SKM-1 treated with dmso at 0.1 percent for 144 hours (cell line): ENCODE measurements around the gene EDNRB.
"Not testable (repeated sequence)": the region's sequence is repeated elsewhere in the genome, so short reads cannot be mapped to it uniquely, and the experiment has no call there.

Source experiments
- DNase-seq: peaks from one replicate; lab custom pipeline; 2025; ENCODE audit not compliant: unreplicated experiment; lab: John Stamatoyannopoulos, UW

Gene EDNRB

DNA sequence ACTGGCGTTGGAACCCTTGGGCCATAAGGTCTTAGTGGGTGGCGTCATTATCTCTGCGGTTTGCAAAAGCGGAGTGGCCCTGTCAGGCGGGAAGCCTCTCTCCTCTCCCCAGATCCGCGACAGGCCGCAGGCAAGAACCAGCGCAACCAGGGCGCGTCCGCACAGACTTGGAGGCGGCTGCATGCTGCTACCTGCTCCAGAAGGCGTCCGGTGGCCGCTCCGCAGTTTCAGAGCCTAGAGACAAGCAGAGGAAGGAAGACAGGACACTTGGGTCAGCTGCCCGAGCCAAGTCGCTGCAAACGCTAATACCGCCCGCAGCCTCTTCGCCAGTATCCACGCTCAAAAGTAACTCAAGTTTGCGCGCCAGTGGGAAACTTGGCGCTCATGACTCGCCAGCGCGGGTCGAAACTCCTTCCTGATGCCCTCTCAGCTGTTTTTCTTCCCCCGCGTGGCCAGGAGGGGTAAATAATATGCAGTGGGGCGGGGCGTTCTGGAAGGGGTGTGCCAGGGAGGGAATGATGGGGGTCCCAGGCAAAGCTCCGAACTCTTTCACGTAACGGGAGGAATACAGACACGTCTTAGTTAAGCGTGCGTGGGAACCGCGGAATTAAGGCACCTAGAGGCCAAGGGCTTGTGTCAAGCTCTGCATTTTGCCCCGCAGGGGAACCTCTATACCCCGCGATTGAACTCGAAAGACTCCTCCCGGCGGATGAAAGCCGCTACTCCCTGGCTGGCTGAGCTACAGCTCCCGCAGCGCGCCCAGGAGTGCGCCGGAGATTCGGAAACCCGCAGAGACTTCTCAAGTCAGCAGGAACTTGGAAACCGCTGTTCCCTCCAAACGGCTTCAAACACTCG lies at the start of gene EDNRB:
EDNRB (minus strand) TSS at position 441 of the 855 bp plus-strand sequence; CDS start at position 183, 258 bp downstream.
- peak; percentile 24 for DNase-seq

DNA sequence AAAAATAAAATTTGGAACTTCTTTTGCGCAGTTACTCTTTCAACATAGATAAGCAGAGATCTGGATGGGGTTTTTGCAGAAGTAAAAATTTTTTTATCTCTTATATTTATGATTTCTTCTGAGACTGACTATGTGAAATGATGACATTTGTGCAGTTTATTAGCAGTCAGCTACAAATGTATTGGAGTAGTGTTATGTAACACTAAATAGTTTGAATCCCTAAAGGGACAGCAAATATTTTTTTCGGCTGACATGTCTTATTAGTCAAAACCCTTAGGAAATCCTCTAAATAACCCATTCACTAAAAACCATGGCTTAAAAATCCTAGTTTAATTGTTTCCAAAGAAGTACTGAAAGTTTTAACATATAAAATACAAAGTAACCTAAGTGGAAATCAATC lies 48.0 kb upstream of the EDNRB start:
- no peak for DNase-seq

GRCh38 chr13:77952737-77953136 lies 34.1 kb upstream of the EDNRB start:
- DNase-seq = no peak

DNA sequence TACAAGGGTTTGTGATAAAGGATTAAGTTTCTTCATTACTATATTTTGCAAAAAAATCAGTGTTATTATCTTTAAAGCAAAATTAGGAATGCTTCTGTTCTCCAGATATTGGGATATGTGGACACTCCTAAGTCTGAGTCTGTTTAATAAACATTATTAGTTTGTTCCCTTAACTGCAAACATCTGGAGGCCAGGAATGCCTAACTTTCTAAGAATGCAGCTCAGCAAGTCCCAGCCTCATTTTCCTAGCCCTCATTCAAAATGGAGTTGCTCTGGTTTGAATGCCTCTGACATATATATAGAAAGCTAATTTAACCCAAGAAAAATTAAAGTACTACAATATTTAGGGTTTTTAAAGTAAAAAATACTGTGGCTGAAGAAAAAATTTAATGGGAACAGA lies 33.6 kb upstream of the EDNRB start:
- DNase-seq = no peak

- DNase-seq = no peak
Measured at GRCh38 chr13:77946522-77946921, 27.9 kb upstream of the EDNRB start.

DNA sequence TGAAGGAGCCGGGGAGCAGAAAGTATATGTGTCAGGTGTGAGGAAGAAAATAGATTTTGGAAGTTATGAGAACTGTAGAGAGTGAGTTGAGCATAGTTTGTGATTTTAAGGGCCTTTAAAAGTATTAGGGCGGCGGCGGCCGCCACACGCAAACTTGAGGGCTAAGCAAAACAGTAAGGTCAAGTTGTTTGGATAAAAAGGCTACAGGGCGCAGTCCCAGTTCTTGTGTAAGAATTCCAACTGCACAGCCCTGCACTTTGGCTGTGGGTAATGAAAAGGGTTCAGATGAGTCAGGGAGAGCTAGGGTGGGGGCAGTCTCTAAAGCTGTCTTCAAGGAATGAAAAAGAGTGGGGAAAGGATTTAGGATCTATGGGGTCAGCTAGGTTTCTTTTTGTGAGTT lies 16.4 kb upstream of the EDNRB start:
- not testable (repeated sequence) for DNase-seq

GRCh38 chr13:77930430-77930829 lies 11.8 kb upstream of the EDNRB start:
- no peak for DNase-seq

- no peak for DNase-seq
Measured at GRCh38 chr13:77928909-77929308, 10.3 kb upstream of the EDNRB start.

DNA sequence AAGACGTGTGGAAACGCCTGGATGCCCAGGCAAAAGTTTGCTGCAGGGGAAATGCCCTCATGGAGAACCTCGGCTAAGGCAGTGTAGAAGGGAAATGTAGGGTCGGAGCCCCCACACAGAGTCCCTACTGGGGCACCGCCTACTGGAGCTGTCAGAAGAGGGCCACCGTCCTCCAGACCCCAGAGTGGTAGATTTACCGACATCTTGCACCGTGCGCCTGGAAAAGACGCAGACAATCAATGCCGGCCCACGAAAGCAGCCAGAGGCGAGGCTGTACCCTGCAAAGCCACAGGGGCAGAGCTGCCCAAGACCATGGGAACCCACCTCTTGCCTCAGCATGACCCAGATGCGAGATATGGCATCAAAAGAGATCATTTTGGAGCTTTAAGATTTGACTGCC lies 7.0 kb upstream of the EDNRB start:
- no peak for DNase-seq

DNA sequence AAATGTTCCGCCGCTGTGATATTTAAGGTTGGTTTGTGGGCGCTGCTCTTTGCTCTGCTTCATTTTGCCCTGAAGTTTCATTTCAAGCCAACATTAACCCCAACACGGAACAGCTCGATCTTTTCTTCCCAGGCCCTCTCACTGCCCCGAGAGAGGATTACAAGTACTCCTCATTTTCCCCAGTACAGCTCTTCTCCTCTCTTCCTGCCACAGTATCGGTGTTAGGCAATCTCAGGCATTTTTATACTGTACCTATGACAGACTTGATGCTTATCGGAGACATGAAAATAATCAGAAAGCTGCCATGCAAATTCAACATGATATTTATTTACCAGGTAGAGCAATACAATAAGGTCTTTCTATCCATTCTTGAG lies 1.3 kb upstream of the EDNRB start:
- no peak for DNase-seq

DNA sequence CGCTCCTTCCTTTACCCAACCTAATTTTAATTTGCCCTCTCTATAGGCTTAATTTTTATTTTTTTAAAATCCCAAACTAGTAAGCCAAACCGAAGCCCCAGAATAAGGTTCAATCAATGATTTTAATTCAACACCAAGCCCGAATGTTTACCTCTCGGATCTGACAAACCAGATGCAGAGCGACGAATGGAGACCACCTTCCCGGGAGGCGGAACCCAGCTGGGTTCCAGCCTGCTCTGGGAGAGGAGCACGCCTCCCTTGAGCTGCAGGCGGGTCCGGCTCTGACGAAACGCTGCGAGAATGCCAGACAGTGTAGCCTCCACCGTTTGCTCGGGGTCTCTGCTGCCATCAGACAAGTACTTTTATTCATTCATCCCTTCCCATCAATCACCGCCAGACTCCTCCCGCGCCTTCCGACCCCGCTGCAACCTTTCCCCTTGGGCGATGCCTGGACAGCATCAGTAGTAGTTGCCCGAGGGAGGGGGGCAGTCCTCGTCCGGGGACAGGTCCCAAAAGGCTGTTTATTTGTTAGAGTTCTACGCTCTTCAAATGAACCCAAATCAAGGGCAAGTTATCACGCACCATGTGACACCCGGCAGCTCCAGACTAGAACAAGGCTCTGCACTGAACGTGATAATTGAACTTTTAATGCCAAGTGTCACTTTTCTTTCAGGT lies 752 bp upstream of the EDNRB start:
- DNase-seq = no peak

DNA sequence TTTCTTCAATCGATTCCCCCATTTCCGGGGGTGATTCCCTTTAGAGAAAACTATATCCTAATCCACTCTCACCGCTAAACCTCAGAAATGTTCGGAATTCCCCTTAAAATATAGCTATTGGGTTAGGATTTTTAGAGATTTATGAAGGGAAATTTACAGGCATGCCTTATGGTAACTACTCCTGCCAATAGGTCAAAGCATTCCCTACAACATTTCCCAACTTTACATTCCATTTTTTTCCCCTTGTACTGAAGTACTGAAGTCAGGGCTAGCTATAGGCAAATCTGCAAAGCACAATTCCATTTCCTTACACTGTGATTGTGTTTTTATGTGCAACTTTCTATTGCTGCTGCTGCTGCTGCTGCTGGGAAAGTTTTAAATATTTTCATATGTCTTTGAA lies 2.1 kb downstream of the EDNRB start:
- DNase-seq = no peak

- no peak for DNase-seq
Measured at GRCh38 chr13:77915686-77916085, 2.9 kb downstream of the EDNRB start.

- no peak for DNase-seq
Measured at GRCh38 chr13:77913003-77913402, 5.6 kb downstream of the EDNRB start.

- no peak for DNase-seq
Measured at GRCh38 chr13:77911751-77912150, 6.9 kb downstream of the EDNRB start.

- no peak for DNase-seq
Measured at GRCh38 chr13:77909827-77910226, 8.8 kb downstream of the EDNRB start.

GRCh38 chr13:77908531-77908930 lies 10.1 kb downstream of the EDNRB start:
- DNase-seq = no peak

DNA sequence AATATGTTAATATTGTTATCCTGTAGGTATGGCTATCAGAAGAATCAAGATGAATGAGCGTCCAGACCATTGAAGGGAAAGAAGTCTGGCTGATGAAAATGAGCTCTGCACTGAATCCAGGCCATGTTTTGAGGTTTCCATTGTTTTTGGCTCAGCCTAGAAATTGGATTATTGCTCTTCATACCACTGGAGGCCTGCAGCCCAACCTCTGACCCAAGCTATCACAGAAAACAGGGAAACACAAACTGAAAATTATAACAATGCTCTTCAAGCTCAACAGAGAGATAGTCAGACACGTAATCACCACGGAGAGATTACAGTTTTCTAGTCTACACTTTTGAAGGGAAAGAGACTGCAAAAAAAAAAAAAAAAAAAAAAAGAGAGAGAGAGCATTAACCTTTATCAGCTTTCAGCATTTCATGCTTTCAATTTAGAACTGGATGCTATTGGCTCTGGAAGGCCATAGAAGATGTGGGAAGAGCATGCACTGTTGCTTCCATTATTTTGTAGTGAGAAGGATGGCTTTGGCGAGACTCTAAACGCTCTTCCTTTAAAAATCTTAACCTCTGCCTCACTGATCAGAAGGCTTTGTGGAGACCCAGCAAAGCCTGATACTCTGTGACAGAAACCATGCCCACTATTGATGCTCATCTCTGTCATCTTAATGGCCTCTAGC lies 10.8 kb downstream of the EDNRB start:
- DNase-seq = no peak

- DNase-seq = no peak
Measured at GRCh38 chr13:77904031-77904430, 14.6 kb downstream of the EDNRB start.

DNA sequence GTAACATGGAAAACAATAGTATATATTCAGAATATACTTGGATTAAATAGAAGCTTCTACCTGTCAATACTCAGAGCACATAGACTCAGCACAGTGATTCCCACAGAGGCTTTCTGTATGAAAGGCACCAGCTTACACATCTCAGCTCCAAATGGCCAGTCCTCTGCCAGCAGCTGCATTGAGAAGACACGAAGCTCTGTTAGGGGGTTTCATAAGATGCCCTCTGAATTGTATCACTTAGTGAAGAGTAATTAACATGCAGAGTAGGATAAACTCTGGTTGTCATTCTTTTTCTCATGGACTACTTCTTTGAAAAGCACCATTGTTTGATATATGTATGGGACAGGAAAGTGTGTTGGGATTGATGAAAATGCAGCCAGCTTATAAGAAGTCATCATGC lies 15.2 kb downstream of the EDNRB start:
- DNase-seq = no peak

DNA sequence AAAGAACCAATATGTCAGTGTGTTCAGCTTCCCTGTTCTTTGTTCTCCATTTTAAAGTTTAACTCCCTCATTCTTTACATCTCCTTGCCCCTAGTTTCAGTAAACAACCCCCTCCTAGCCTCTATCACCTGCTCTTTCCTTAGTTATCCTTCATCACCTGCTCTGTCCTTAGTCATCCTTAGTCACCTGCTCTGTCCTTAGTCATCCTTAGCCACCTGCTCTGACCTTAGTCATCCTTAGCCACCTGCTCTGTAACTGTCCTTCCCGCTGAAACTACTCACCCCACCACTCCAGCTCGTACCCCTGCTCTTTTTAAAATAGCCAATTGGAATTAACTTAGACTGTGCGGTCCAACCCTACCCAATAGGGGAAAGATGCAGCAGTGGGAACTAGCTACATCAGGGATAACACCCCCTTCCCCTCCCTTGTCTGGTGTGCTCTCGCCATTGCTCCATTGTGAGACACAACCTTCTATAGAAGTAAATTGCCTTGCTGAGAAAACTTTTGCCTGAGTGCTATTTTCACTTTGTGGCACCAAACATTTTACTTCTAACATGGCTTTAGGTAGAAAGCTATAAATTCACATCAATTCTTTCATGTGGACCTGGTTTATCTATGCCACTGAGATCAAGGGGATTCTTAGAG lies 16.2 kb downstream of the EDNRB start:
- DNase-seq = no peak
